DOHH2 (cell line): ENCODE results near the gene NELFCD.

Experiments used
- EZH2phosphoT487 ChIP-seq: fragments of 200-600 bp; sonication (generic); IDR thresholded peaks from 2 replicates; pipeline ENCODE4 v1.6.1; 2017; ENCODE audit warnings: borderline replicate concordance, mild to moderate bottlenecking, antibody characterized with exemption, low read length, moderate library complexity, mixed read lengths
- TF ChIP-seq, protein P1 (sequence below): fragments of 200-600 bp; sonication (generic); IDR thresholded peaks from one replicate; pipeline ENCODE4 v1.5.1; 2014; ENCODE audit warnings: antibody characterized with exemption, mild to moderate bottlenecking, low read depth, low read length; ENCODE audit not compliant: poor library complexity, severe bottlenecking

- TF ChIP-seq, protein P1, sequence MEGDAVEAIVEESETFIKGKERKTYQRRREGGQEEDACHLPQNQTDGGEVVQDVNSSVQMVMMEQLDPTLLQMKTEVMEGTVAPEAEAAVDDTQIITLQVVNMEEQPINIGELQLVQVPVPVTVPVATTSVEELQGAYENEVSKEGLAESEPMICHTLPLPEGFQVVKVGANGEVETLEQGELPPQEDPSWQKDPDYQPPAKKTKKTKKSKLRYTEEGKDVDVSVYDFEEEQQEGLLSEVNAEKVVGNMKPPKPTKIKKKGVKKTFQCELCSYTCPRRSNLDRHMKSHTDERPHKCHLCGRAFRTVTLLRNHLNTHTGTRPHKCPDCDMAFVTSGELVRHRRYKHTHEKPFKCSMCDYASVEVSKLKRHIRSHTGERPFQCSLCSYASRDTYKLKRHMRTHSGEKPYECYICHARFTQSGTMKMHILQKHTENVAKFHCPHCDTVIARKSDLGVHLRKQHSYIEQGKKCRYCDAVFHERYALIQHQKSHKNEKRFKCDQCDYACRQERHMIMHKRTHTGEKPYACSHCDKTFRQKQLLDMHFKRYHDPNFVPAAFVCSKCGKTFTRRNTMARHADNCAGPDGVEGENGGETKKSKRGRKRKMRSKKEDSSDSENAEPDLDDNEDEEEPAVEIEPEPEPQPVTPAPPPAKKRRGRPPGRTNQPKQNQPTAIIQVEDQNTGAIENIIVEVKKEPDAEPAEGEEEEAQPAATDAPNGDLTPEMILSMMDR, result no peak
- TF ChIP-seq EZH2phosphoT487, result no peak
Measured at GRCh38 chr20:58944610-58945009, 36.4 kb upstream of the NELFCD start.
